Measurements from ENCODE around the gene CTNNA2. TPM values are rescaled to one million over a fixed set of nuclear protein-coding genes. Genes with fewer than 3 reads are reported as not detected.

The CTNNA2 gene
- total and polyA plus RNA-seq, 9 of the 15 experiments (the other 6 are each of a cell fraction or from before 2014, with no cell fraction given): 0.03 to 0.40 (median 0.15) TPM

GRCh38 chr2:79530443-79530842, 17.6 kb downstream of the CTNNA2 start:
- no peaks in the 10 kb centered on the region for H3K27me3 ChIP-seq (ENCODE audit: control insufficient read depth in 2 of 2, insufficient read depth in 2 of 2, low read length in 2 of 2)
- H3K4me1 ChIP-seq (replicated peaks in 1 of 2; ENCODE audit: control insufficient read depth in 2 of 2, insufficient read depth in 2 of 2, low read length in 2 of 2): no peaks in the 10 kb centered on the region
- DNase-seq (ENCODE audit: extremely low read depth in 1 of 4, low spot score in 3 of 4) (no peak), ATAC-seq (no peak), FAIRE-seq (no peak)
- intact Hi-C loops (cut with micrococcal nuclease) (no loop called here), in situ Hi-C loops (cut with MboI) (no loop called here)
- H3K9me1 ChIP-seq (ENCODE audit: control insufficient read depth, insufficient read depth, low read length): no peaks in the 10 kb centered on the region
- no peak overlapping the region for H3K4me3 ChIP-seq
- H3K4me2 ChIP-seq (ENCODE audit: insufficient read depth, low read length): no peak overlapping the region
- BruUV-seq (replicated peaks): no TSS peak
- H3K9ac ChIP-seq (ENCODE audit: insufficient read depth in 1 of 2, low read depth in 2 of 2, low read length in 2 of 2): no peak overlapping the region
- ChIA-PET CTCF (ENCODE audit: low intra/inter-chr PET ratio) (no interaction called here), POLR2A (no interaction called here)
- no peak overlapping the region for H3K27ac ChIP-seq (ENCODE audit: extremely low read depth, low read depth, low read length)
- WGBS (ENCODE audit: insufficient coverage, low coverage, missing lambda C conversion rate): 9% methylated on average over 1 of the region's 1 CpG
- H3K36me3 ChIP-seq (ENCODE audit: control insufficient read depth, insufficient read depth, low read length): no peaks in the 10 kb centered on the region
- H3K79me2 ChIP-seq (ENCODE audit: control insufficient read depth, insufficient read depth, low read length): no peaks in the 10 kb centered on the region
- H3K9me3 ChIP-seq (replicated peaks; ENCODE audit: control insufficient read depth, insufficient read depth, low read depth, low read length): no peaks in the 10 kb centered on the region
- H2AFZ ChIP-seq (ENCODE audit: low read depth, low read length): no peak overlapping the region
- no peaks in the 10 kb centered on the region for H4K20me1 ChIP-seq (replicated peaks; ENCODE audit: control insufficient read depth, insufficient read depth, low read length)
- no peak for TF ChIP-seq ZNF274 (IDR thresholded peaks at IDR 0.05; ENCODE audit: borderline replicate concordance, low read depth, low read length)
- TF ChIP-seq KAT2B (IDR thresholded peaks at IDR 0.05; ENCODE audit: low read depth, low read length): no peak
- no peak for TF ChIP-seq PTTG1 (tag; IDR thresholded peaks at IDR 0.05; ENCODE audit: low read depth)
- TF ChIP-seq HDAC3 (IDR thresholded peaks at IDR 0.05; ENCODE audit: borderline replicate concordance, partially characterized antibody): no peak
- TF ChIP-seq SMAD1 (IDR thresholded peaks at IDR 0.05; ENCODE audit: low read depth, low read length, partially characterized antibody): no peak
- TF ChIP-seq TCF7L2 (IDR thresholded peaks at IDR 0.05; ENCODE audit: low read depth, low read length): no peak
- TF ChIP-seq EHMT2 (IDR thresholded peaks at IDR 0.05): no peak
- TF ChIP-seq BCLAF1 (IDR thresholded peaks at IDR 0.05; ENCODE audit: borderline replicate concordance in 1 of 2, control insufficient read depth in 1 of 2, low read depth in 2 of 2, low read length in 1 of 2): no peak
- TF ChIP-seq ZSCAN32 (CRISPR knock-in tag; IDR thresholded peaks at IDR 0.05): no peak
- TF ChIP-seq YBX1 (IDR thresholded peaks at IDR 0.05): no peak

All from K562 (cell line).